ENCODE results near the gene HS1BP3.

Gene HS1BP3

DNA sequence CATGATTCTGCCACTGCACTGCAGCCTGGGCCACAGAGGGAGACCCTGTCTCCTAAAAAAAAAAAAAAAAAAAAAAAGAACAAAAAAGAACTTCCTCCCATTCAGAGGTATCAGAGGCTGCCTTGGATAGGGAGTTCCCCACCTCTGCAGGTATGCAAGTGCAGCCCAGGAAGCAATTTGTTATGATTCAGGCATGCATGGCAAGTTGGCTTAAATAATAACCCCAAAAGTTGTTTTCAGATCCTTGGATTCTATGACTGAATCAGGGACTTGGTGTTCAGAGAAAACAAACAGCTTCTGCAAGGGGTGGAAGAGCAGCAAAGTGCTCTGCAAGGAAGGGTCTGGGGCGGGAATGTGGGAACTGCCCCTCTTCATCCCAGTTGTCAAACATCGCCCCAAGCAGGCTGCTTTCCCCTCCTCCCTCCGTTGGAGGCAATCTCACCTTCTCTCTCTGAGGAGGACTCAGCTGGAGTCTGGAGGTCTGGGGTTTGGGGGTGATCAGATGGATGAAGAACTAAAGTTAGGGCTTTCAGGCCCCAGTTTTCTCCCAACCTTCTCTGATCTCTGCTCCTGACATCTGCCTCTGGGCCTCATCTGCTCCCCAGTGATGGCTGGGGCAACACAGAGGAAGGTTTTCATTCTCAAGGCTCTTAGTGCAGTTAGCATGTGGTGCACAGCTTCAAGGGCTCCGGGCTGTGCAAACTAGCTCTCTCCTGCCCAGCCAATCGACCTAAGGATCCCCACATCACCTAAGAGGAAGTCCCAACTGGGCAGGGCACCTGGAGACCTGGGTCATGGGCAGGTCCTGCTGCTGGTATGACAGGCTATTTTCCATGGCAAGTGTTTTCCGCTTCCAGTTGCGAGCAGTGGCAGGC is 12.5 kb upstream of the HS1BP3 start:
- no peak overlapping the region for H3K9ac ChIP-seq (ENCODE audit: low read depth in 1 of 2, low read length in 2 of 2)
- H3K36me3 ChIP-seq (ENCODE audit: control insufficient read depth in 1 of 2, insufficient read depth in 2 of 2, low read length in 2 of 2) = no peaks in the 10 kb centered on the region
- H3K27ac ChIP-seq (ENCODE audit: low read depth, low read length) = no peak overlapping the region
- no peaks in the 10 kb centered on the region for H3K9me3 ChIP-seq (ENCODE audit: control insufficient read depth in 1 of 2, low read length in 2 of 2)
- peaks cover 67 to 71% of the 10 kb centered on the region in 2 donors for H3K27me3 ChIP-seq (ENCODE audit: control insufficient read depth in 1 of 2, insufficient read depth in 2 of 2, low read length in 2 of 2)
- H3K4me3 ChIP-seq (ENCODE audit: low read depth in 1 of 2, low read length in 2 of 2) = no peak overlapping the region
- H3K4me1 ChIP-seq (ENCODE audit: control insufficient read depth in 1 of 2, insufficient read depth in 2 of 2, low read length in 2 of 2) = peaks cover 13 to 19% of the 10 kb centered on the region in 2 donors

DNA sequence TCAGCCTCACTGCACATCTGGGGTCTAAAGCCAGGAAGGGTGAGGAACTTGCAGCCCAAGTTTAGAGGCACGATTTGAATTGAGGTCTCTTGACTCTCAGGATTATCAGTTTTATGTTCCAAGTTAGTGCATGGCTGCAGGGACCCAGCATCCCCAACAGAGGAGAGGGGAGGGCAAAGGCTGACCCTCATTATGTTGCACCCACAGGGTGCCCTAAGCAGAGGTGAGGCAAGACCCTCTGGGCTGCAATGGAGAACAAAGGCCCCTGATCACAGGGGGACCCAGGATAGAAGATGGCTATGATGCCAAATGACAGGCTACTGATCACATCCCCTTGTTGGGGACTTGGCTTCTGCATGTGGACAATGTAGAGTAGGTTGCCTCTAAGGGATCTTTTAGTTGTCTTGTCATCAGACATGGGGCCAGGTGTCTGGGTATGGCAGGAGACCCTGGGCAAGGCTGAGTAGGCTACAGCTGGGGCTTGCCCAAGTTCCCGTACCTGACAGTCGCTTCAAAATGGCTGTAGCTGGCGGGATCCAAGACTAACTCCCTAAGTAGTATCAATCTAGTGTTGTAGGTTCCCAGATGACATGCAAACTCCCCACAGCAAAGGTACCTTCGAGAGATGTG is 11.5 kb upstream of the HS1BP3 start:
- Histone ChIP-seq H3K27ac (ENCODE audit: low read depth, low read length) (no peak overlapping the region), H3K4me1 (ENCODE audit: control insufficient read depth in 1 of 2, insufficient read depth in 2 of 2, low read length in 2 of 2) (peaks cover 13 to 15% of the 10 kb centered on the region in 2 donors), H3K27me3 (ENCODE audit: control insufficient read depth in 1 of 2, insufficient read depth in 2 of 2, low read length in 2 of 2) (peaks cover 58 to 62% of the 10 kb centered on the region in 2 donors), H3K4me3 (ENCODE audit: low read depth in 1 of 2, low read length in 2 of 2) (no peak overlapping the region), H3K36me3 (ENCODE audit: control insufficient read depth in 1 of 2, insufficient read depth in 2 of 2, low read length in 2 of 2) (no peaks in the 10 kb centered on the region), H3K9ac (ENCODE audit: low read depth in 1 of 2, low read length in 2 of 2) (no peak overlapping the region), H3K9me3 (ENCODE audit: control insufficient read depth in 1 of 2, low read length in 2 of 2) (no peaks in the 10 kb centered on the region)

DNA sequence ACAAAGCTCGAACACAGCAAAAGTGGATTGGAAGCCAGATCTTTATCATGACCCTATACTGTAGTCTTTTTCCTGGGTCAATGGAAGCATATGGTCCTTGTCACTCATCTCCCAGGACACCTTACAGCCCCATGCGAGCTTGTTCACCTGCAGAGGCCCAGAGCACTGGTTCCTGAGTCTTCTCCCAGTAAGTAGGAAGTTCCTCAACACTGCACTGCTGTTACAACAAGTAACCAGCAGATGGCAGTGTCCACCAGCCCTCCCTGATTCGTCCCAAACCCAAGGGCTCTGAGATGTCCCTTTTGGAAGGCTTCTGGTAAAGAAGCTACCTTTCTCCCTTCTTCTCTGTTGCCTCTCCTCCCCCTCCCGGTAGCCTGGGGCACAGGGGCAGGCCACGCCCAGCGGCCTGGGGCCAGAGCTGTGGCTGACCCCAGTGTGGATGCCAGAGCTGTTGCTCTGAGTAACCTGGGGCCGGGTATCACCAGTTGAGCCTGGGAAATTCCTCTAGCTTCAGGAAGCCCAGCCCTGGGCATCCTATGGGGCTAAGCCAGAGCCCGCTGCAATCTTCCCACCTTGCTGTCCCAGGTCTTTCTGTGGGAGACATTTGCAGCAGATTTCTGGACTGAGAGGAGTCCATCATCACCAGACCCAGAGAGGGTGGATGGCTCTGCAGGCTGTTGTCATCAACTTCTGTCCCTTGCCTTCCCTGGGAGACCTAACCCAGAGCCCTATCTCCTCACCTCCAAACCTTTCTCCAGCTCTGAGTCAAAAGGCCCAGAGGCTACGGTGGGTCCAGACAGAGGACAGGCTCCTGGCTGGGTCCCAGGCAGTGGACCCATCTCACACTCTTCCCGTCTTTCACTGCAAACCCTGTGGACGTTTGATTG is 10.8 kb upstream of the HS1BP3 start:
- H3K27me3 ChIP-seq (ENCODE audit: control insufficient read depth in 1 of 2, insufficient read depth in 2 of 2, low read length in 2 of 2) = peaks cover 57 to 60% of the 10 kb centered on the region in 2 donors
- H3K9me3 ChIP-seq (ENCODE audit: control insufficient read depth in 1 of 2, low read length in 2 of 2) = no peaks in the 10 kb centered on the region
- H3K4me1 ChIP-seq (ENCODE audit: control insufficient read depth in 1 of 2, insufficient read depth in 2 of 2, low read length in 2 of 2) = peaks cover 13% of the 10 kb centered on the region in 2 donors
- H3K36me3 ChIP-seq (ENCODE audit: control insufficient read depth in 1 of 2, insufficient read depth in 2 of 2, low read length in 2 of 2) = no peaks in the 10 kb centered on the region
- no peak overlapping the region for H3K9ac ChIP-seq (ENCODE audit: low read depth in 1 of 2, low read length in 2 of 2)
- no peak overlapping the region for H3K27ac ChIP-seq (ENCODE audit: low read depth, low read length)
- no peak overlapping the region for H3K4me3 ChIP-seq (ENCODE audit: low read depth in 1 of 2, low read length in 2 of 2)

DNA sequence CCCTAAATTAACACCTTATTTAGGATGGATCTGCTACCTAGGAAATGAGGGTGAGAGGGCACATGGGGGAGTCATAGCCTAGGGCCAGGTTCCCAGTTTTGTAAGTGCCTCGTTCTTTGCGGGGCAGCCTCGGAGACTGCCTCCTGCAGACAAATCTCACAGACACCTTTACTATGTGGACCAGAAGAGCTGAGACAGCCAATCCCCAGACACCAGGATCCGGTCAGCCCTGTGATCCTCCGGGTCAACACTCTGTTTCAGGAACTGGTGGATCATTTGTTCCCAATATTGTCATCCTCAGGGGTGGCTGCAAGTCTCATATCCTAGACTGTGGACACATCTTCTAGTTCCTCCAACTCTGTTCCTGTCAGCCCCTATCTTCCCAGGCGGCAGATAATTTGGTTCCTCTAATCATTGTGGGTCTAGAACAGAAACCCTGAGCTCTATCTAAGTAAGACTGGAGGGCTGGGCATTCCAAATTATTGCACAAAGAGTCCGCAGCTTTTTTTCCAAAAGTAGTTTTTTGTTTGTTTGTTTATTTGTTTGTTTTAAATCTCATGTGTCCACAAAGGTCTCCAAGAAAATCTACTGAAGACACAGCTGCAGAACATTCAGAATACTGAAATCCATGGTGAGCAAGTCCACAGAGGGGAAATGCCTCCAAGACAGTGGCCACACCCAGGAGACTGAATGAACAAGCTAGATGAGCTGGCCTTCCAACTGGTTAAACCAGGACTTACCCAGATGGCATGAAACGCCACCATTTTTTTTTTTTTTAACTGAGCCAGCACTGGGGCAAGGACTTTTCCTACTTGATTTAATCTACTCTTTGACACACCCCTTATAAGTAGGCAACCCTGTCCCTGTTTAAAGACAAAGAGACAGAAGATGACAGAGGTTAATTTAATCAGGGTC is 9.9 kb upstream of the HS1BP3 start:
- H3K27me3 ChIP-seq (ENCODE audit: control insufficient read depth in 1 of 2, insufficient read depth in 2 of 2, low read length in 2 of 2) = peaks cover 48 to 51% of the 10 kb centered on the region in 2 donors
- peaks cover 4 to 13% of the 10 kb centered on the region in 2 donors for H3K4me1 ChIP-seq (ENCODE audit: control insufficient read depth in 1 of 2, insufficient read depth in 2 of 2, low read length in 2 of 2)

DNA sequence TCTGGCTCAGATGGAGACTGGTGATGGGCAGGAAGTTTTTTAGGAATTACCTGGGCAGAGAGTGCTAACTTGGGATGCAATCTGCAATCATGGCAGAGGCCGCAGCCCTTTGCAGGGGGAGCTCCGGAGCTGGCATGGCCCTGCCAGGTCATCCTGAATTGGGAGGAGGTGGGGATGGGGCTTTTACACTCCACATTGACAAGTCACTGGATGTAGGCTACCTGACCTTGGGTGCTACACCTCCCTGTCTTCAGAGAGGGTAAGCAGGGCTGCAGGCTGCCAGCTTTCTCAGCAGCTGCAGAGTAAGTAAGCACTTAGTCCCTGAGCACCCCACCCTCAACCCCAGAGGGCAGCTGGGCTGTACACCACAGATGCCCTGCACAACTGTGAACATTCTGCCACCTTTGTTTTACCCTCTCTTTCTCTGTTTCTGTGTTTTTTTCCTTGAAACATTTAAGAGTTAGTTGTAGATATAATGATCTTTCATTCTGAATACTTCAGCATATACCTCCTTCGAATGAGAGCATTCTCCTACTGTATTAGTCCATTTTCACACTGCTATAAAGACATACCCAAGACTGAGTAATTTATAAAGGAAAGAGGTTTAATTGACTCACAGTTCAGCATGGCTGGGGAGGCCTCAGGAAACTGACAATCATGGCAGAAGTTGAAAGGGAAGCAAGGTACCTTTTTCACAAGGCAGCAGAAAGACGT is 6.8 kb upstream of the HS1BP3 start:
- Histone ChIP-seq H3K36me3 (ENCODE audit: control insufficient read depth in 1 of 2, insufficient read depth in 2 of 2, low read length in 2 of 2) (no peaks in the 10 kb centered on the region), H3K4me1 (ENCODE audit: control insufficient read depth in 1 of 2, insufficient read depth in 2 of 2, low read length in 2 of 2) (peaks cover 0 to 7% of the 10 kb centered on the region in 2 donors), H3K4me3 (ENCODE audit: low read depth in 1 of 2, low read length in 2 of 2) (no peak overlapping the region), H3K27ac (ENCODE audit: low read depth, low read length) (no peak overlapping the region), H3K9ac (ENCODE audit: low read depth in 1 of 2, low read length in 2 of 2) (no peak overlapping the region), H3K27me3 (ENCODE audit: control insufficient read depth in 1 of 2, insufficient read depth in 2 of 2, low read length in 2 of 2) (peaks cover 19 to 23% of the 10 kb centered on the region in 2 donors), H3K9me3 (ENCODE audit: control insufficient read depth in 1 of 2, low read length in 2 of 2) (no peaks in the 10 kb centered on the region)

More for the DNA sequence above, 9.9 kb upstream of the HS1BP3 start:
- no peaks in the 10 kb centered on the region for H3K36me3 ChIP-seq (ENCODE audit: control insufficient read depth in 1 of 2, insufficient read depth in 2 of 2, low read length in 2 of 2)
- H3K4me3 ChIP-seq (ENCODE audit: low read depth in 1 of 2, low read length in 2 of 2) = no peak overlapping the region
- H3K9ac ChIP-seq (ENCODE audit: low read depth in 1 of 2, low read length in 2 of 2) = no peak overlapping the region
- no peak overlapping the region for H3K27ac ChIP-seq (ENCODE audit: low read depth, low read length)
- H3K9me3 ChIP-seq (ENCODE audit: control insufficient read depth in 1 of 2, low read length in 2 of 2) = no peaks in the 10 kb centered on the region

DNA sequence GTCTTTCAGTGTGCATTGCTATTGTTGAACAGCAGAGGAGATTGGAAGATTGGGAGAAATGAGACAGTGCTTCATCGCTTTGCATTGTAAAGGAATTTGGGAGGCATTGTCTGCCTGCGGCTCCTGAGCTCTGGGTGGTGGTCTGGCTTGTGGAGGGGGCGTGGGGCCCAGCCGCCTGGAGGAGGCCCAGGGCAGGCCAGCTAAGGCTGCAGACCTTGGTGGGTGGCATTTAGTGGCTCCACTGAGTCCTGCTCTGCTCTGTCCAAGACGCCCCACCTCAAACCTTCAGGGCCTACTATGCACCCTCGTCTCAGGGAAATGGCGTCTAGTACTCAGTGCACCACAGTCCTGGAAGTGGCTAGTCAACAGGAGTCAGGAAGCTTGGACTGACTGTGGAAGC is 5.7 kb upstream of the HS1BP3 start:
- Histone ChIP-seq H3K4me3 (ENCODE audit: low read depth in 1 of 2, low read length in 2 of 2) (no peak overlapping the region), H3K36me3 (ENCODE audit: control insufficient read depth in 1 of 2, insufficient read depth in 2 of 2, low read length in 2 of 2) (no peaks in the 10 kb centered on the region), H3K9ac (ENCODE audit: low read depth in 1 of 2, low read length in 2 of 2) (no peak overlapping the region), H3K9me3 (ENCODE audit: control insufficient read depth in 1 of 2, low read length in 2 of 2) (no peaks in the 10 kb centered on the region), H3K27me3 (ENCODE audit: control insufficient read depth in 1 of 2, insufficient read depth in 2 of 2, low read length in 2 of 2) (peaks cover 8 to 12% of the 10 kb centered on the region in 2 donors), H3K4me1 (ENCODE audit: control insufficient read depth in 1 of 2, insufficient read depth in 2 of 2, low read length in 2 of 2) (peaks cover 2 to 7% of the 10 kb centered on the region in 2 donors), H3K27ac (ENCODE audit: low read depth, low read length) (no peak overlapping the region)

DNA sequence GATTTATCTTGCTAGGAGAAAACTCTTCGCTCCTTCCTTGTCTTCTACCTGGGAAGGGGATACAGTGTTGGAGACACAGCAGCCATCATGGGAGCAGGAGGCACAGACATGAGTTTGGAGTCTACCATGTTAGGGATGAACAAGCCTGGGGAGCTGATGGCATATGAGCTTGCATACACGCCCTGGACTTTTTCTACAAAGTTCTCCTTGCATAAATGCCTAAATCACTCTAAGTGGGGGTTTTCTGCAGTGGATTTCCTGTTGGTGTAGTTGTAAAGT is 3.6 kb upstream of the HS1BP3 start:
- H3K4me1 ChIP-seq (ENCODE audit: control insufficient read depth in 1 of 2, insufficient read depth in 2 of 2, low read length in 2 of 2) = peaks cover 9 to 15% of the 10 kb centered on the region in 2 donors
- H3K9me3 ChIP-seq (ENCODE audit: control insufficient read depth in 1 of 2, low read length in 2 of 2) = no peaks in the 10 kb centered on the region
- H3K27me3 ChIP-seq (ENCODE audit: control insufficient read depth in 1 of 2, insufficient read depth in 2 of 2, low read length in 2 of 2) = no peaks in the 10 kb centered on the region

DNA sequence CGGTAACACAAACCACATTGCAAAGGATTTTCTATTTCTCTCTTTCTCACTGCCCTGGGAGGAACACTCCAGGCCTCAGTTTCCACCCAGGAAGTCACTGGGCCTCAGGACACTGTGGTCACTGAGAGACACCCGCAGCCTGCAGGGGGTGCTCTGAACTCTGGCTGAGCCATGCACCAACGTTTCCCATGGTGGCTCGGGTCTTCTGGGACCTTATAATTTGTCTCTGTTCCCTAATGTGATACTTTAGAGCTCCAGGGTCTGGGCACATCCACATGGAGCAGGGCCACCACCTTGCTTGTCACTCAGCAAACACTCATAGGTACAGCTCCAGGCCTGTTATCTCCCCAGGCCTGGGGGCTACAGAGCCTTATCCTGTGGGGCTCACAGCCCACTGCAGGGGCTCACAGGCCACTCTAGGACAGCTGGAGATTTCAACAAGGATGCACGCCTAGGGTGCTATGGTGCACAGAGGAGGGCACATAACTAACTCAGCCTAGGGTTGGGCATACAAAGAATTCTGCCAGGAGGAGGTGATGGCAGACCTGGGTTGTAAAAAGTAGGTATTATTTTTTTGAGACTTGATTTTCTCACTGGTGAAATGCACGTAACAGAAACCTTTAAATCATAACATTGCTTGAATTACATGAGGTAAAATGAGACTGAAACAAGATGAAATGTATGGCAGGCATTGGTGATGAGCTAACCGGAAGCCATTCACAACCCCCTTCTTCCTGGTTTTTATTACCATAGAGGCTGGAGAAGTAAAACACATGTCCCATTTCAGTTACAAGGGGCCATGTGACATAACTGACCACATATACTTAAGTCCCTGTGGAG is 3.0 kb upstream of the HS1BP3 start:
- Histone ChIP-seq H3K9ac (ENCODE audit: low read depth in 1 of 2, low read length in 2 of 2) (no peak overlapping the region), H3K27ac (ENCODE audit: low read depth, low read length) (no peak overlapping the region), H3K4me3 (ENCODE audit: low read depth in 1 of 2, low read length in 2 of 2) (no peak overlapping the region), H3K4me1 (ENCODE audit: control insufficient read depth in 1 of 2, insufficient read depth in 2 of 2, low read length in 2 of 2) (peaks cover 15 to 19% of the 10 kb centered on the region in 2 donors), H3K27me3 (ENCODE audit: control insufficient read depth in 1 of 2, insufficient read depth in 2 of 2, low read length in 2 of 2) (no peaks in the 10 kb centered on the region), H3K36me3 (ENCODE audit: control insufficient read depth in 1 of 2, insufficient read depth in 2 of 2, low read length in 2 of 2) (no peaks in the 10 kb centered on the region), H3K9me3 (ENCODE audit: control insufficient read depth in 1 of 2, low read length in 2 of 2) (no peaks in the 10 kb centered on the region)

More for the DNA sequence above, 3.6 kb upstream of the HS1BP3 start:
- H3K36me3 ChIP-seq (ENCODE audit: control insufficient read depth in 1 of 2, insufficient read depth in 2 of 2, low read length in 2 of 2) = no peaks in the 10 kb centered on the region
- H3K9ac ChIP-seq (ENCODE audit: low read depth in 1 of 2, low read length in 2 of 2) = no peak overlapping the region
- H3K4me3 ChIP-seq (ENCODE audit: low read depth in 1 of 2, low read length in 2 of 2) = no peak overlapping the region
- no peak overlapping the region for H3K27ac ChIP-seq (ENCODE audit: low read depth, low read length)

Data from duodenal mucosa (tissue), 2 donors.